GM12875 (cell line): ENCODE data around the gene SCTR.

Experiments
- H3K4me3 ChIP-seq: one replicate; pipeline ENCODE4 v1.5.1; 2011; ENCODE audit warnings: low read depth, low read length, control low read depth
- TF ChIP-seq, protein P1 (sequence below): IDR thresholded peaks from 2 replicates; pipeline ENCODE4 v1.5.1; 2011; ENCODE audit warnings: low read depth, mild to moderate bottlenecking, control low read depth, inconsistent platforms, low read length, moderate library complexity, borderline replicate concordance; ENCODE audit not compliant: insufficient read depth

SCTR gene

DNA sequence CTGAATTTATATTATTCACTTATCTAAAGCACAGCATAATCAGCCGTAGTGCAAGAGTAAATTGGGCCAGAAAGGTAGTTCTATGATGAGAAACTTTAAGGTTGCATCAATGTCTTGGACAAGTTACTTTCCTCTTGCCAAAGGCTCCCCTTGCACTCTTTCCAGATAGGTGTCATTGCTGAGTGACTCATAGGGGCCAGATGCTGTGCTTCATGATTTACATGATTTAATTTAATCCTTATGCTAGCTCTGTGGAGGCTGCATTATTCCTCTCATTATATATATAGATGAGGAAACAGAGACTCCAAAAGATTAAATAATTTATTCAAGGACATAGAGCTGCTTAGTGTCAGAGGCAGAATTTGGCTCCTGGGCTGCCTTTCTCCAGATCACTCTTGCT lies 25.0 kb upstream of the SCTR start:
- H3K4me3 ChIP-seq: no peak overlapping the region
- TF ChIP-seq, protein P1, sequence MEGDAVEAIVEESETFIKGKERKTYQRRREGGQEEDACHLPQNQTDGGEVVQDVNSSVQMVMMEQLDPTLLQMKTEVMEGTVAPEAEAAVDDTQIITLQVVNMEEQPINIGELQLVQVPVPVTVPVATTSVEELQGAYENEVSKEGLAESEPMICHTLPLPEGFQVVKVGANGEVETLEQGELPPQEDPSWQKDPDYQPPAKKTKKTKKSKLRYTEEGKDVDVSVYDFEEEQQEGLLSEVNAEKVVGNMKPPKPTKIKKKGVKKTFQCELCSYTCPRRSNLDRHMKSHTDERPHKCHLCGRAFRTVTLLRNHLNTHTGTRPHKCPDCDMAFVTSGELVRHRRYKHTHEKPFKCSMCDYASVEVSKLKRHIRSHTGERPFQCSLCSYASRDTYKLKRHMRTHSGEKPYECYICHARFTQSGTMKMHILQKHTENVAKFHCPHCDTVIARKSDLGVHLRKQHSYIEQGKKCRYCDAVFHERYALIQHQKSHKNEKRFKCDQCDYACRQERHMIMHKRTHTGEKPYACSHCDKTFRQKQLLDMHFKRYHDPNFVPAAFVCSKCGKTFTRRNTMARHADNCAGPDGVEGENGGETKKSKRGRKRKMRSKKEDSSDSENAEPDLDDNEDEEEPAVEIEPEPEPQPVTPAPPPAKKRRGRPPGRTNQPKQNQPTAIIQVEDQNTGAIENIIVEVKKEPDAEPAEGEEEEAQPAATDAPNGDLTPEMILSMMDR: no peak

DNA sequence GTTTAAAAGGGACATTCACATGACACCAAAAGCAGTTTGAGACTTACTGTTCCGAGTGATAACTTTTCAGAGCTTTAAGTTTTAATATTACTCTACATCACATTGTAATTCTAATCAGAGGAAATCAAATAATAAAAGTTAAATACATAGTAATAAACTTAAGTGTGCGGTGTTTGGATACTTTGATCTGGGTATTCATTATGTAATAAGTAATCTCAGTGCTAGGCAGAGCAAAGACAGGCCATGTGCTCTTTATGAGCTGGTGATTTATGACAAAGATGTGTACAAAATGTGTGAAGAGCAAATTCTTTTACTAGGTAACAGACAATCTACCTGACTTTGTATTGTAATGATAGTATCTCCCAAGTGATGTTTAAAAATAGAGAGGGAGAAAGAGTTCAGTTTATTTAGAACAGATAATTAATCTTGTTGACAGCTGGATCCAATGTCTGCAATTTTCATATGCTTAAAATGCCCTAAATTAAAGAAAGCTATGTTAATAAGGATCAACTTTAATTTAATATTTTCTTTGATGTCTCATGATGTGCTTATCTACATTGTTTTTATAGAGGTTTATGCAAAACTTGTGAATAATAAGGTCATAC lies 24.3 kb upstream of the SCTR start:
- TF ChIP-seq, protein P1: no peak
- no peak overlapping the region for H3K4me3 ChIP-seq

DNA sequence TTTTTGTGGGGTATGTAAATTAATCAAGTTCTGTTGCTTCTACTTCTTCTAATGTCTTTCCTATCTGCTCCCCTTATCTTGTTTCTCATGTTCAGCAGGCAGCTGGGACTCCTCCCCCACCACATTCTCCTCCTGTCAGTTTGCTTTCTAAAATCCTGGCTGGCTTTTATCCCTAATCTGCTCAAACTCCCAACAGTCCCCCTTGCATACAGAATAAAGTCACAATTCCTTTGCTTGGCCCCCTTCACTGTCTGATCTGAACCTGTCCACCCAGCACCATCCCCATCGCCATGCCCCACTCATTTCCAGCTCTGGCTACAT lies 22.1 kb upstream of the SCTR start:
- TF ChIP-seq, protein P1: no peak
- H3K4me3 ChIP-seq: no peak overlapping the region

DNA sequence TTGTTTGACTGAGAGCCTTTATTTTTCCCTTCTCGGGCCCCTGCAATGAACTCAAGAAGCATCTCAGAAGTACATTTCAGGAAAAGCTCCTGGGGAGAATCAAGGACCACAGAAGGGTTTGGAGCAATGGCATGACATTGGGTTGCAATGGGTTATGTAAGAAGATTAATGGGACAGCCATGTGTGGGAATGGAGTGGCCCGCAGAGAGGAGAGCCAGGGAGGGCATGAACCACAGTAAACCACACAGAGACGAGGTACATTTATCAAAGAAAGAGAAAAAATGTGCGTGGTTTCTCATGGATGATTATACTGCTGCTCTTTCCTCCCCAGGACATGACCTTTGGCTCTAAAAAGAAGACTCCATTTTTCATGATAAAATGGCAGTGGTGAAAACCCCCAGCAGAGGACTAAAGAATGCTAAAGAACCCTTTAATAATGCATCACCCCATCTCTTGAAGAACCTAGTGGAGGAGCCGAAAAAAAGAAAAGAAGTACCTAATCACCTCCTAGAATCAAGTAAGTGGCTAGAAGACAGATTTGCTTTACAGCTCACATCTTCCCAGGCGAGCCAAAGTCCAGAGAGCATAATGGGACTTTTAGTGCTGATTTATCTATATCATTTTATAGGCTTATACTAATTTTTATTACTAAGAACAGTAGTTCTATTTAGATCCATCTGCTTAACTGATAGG lies 21.6 kb upstream of the SCTR start:
- no peak overlapping the region for H3K4me3 ChIP-seq
- TF ChIP-seq, protein P1: no peak

DNA sequence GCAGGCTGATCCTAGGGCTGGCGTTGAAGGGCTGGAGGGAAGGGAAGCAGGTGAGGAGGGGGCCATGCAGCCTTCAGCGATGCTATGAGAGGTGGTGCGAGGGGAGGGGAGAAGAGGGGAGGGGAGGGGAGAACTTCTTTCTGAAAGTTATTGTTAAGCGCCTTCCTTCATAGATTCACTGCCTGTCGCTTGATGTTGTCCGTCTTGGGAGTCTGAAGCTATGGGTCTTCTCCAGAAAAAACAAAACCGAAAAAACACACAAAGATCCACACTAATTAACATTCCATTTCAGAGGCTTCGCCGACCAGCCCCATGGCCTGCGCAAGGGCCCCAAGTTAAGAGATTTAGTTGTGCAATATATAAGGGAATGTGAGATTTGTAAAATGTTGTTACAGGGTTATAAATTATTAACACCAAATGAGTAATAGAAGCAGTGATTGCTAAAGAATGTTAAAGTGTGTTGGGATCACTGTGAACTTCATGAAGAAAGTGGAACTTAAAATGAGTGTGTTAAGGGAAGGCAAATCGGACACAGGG lies 20.7 kb upstream of the SCTR start:
- TF ChIP-seq, protein P1: no peak
- H3K4me3 ChIP-seq: no peak overlapping the region

DNA sequence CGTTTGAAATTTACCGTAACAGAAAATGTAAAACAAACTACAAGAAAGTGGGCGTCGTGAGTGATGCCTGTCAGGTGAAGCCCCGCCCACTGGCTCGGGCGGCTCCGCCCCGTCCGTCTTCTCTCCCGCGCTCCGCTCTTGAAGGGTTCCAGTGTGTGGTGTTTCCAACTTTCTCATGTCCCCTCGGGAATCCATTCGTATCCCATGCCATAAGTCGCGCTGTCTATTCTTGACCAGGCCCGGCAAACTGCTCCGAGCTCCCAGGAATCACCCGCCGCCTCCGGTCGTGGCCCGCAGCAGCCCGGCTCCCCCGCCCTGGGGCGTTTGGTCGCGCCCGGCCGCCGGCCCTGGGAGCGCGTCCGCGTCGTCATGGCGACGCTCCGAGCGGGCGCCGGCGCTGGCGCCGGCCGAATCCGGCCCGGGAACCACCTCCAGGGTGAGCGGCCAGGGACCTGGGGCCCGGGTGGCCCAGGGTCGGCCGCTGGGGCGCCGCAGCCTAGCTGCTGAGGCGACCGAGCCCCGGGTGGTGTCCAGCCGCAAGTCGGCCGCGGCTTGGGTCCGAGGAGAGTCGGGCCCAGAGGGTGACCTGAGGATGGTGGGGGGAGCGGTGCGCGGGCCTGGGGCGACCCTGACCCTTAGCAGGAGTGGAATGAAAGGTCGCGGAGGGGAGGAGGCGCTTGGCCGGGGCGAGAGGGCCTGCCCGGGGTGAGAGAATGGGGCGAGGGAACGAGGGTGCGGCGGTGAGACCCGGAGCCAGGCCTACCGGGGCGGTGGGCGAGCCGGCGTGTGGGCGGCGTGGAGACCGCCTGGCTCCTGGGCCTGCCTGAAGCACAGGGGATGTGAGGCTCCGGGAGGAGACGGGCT lies 20.0 kb upstream of the SCTR start, which contains the start of gene CFAP221:
Gene CFAP221, plus strand, starts transcription at position 375 of the 864 bp plus-strand sequence. CDS start 1,683 bp downstream, outside the sequence.
- TF ChIP-seq, protein P1: no peak
- no peak within 1 kb of the TSS for H3K4me3 ChIP-seq
